IPS-18c (cell line): Measurements from ENCODE around the gene RCOR1.

Source experiments
- H3K4me3 ChIP-seq: 2 replicates; pipeline ENCODE4 v1.7.0; 2013; ENCODE audit warnings: low read depth, mild to moderate bottlenecking, low read length, moderate library complexity; ENCODE audit not compliant: insufficient read depth
- H3K9me3 ChIP-seq: one replicate; pipeline ENCODE4 v1.6.1; 2013; ENCODE audit warnings: mild to moderate bottlenecking, low read length, moderate library complexity; ENCODE audit not compliant: control insufficient read depth, insufficient read depth

RCOR1 gene

DNA sequence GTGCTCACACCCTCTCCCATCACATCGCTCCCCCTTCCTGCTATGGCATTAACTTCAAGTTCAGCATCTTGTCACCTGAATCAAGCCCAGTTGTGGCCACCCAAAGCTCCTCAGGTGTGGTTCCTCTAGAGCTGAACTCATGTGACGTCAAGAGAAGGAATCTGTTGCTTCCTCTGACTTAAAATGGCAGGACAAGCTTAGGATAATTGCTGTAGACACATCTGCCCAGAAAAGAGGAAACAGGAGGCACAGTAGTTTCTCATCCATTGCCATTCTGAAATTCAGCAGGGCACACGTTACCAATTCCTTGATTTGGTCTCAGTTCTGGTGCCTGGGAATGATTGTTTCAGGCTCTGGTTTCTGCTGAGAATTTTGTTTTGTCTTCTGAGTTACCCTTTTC lies 52.1 kb downstream of the RCOR1 start:
- no peak overlapping the region for H3K4me3 ChIP-seq
- H3K9me3 ChIP-seq: no peaks in the 10 kb centered on the region

DNA sequence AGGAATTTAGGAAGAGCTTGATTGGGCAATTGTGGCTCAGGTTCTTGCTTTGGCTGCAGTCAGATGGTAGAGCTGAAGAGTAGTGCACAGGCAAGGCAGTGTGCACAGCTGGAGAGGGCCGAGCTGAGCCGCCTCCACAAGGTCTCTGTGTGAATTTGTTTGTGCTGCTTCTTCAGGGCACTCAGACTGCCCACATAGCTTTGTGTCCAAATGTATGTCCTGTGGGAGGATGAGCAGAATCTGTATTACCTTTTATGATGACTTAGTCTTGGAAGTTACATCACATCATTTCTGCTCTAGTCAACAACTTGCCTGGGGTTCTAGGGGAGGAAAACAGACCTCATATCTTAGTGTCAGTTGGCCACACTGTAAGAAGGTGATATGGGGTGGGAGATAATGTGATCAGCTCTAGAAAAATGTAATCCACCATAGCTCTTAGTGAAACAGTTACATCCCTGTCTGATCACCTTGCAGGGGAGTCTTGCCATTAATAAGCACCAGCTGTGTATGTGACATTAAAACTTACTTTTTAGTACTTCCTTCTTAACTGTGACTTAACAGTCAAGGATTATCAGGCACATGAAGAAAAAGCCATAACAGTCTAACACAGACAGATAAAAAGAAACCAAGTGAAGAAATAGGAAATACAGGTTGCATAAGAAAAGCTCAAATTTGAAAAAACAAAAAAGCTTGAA lies 53.4 kb downstream of the RCOR1 start:
- H3K9me3 ChIP-seq: no peaks in the 10 kb centered on the region
- no peak overlapping the region for H3K4me3 ChIP-seq

DNA sequence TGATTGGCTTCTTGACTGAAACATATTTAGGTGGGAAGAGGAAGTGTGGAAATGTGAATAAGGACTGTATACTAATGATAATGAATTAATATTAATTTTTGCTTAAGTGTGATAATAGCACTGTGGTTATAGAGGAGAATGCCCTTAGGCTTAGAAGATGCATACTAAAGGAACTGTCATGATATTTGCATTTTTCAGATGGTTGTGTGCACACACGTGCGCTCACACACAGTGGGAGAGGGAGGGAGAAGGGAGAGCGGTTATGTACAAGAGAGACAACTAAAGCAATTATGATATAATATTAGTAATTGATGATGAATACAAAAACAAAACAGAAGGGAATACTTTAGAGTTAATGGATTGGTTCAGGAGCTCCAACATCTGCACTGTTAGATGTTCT lies 54.2 kb downstream of the RCOR1 start:
- Histone ChIP-seq H3K9me3 (no peaks in the 10 kb centered on the region), H3K4me3 (no peak overlapping the region)

DNA sequence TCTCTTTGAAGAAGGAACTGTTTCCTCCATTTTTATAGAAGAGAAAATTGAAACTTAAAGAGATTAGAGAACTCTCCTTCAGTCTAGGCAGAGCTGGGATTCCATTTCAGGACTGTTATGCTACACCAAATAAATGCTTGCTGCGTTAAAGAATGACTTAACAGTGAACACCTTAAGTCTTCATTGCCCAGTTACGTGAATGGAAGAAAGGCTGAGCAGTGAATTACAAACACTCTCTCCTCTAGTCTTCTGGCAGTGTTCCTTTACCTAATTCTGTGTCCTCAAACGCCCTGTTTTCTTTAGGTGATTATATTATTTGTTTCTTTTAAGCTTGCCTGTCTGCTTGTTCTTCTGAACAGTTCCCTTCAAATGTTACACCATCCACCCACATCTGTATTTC lies 59.7 kb downstream of the RCOR1 start:
- H3K4me3 ChIP-seq: no peak overlapping the region

DNA sequence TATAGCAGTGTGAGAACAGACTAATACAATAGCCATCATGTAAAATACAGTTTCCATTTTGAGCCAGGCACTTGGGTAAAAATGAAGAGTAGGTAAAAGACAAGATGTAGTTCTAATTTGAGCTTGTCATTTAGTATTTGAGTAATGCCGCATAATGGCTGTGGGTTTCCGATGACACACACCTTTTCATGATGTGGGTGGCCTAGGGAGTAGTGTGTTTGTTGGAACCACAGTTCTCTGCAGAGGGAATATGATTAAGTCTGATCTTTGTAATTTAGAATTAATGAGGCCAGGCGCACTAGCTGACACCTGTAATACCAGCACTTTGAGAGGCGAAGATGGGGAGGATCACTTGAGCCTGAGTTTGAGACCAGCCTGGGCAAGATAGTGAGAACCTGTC lies 61.8 kb downstream of the RCOR1 start:
- no peaks in the 10 kb centered on the region for H3K9me3 ChIP-seq

More for the DNA sequence above, 59.7 kb downstream of the RCOR1 start:
- H3K9me3 ChIP-seq: no peaks in the 10 kb centered on the region

DNA sequence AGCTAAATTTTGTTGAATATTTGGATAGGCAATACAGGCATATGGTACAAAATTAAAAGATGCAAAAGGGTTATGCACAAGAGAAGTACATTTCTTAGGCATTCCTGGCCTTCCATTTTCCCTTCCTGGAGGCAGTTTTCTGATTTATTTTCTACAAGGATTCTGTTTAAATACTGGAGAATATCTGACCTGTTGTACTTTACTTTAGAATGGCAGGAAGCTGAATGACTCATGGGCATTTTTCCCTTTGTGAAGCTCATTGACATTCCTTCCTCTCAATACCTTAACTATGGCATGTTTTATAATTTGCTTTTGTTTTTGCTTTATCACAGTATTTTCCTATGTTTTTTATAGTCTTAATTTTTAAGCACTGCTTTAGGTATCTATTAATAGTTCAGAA lies 62.7 kb downstream of the RCOR1 start:
- H3K4me3 ChIP-seq: no peak overlapping the region
- no peaks in the 10 kb centered on the region for H3K9me3 ChIP-seq

More for the DNA sequence above, 61.8 kb downstream of the RCOR1 start:
- no peak overlapping the region for H3K4me3 ChIP-seq

DNA sequence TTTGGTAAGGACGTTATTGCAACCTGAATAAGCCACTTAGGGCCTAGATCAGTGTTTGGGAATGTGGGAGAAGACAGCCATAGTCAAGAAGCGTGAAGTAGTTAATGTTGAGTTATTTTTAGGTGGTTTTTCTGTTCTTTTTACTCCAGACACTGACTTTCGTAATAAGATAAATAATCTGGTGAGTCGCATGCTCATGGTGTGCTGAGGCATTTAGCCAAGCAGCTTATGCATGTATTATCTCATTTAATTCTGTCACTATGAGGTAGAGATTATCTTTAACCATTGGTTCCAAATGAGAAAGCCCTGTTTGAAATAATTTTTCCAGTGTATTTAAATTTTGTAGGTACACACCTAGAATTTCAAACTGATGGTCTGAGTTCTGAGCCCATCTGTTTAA lies 67.3 kb downstream of the RCOR1 start:
- H3K9me3 ChIP-seq: no peaks in the 10 kb centered on the region
- H3K4me3 ChIP-seq: no peak overlapping the region

DNA sequence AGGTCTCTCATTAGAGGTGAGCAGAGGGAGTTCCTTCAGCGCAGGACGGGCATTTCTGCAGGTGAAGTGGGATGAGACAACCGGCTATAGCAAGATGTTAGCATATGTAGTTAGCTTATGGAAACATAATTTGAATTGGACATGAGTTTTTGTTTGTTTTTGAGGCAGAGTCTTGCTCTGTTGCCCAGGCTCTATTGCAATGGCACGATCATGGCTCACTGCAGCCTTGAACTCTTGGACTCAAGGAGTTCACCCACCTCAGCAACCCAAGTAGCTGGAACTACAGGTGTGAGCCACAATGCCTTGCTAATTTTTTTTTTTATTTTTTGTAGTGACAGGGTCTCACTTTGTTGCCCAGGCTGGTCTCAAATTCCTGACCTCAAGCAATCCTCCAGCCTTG lies 69.2 kb downstream of the RCOR1 start:
- H3K4me3 ChIP-seq: no peak overlapping the region
- H3K9me3 ChIP-seq: no peaks in the 10 kb centered on the region

DNA sequence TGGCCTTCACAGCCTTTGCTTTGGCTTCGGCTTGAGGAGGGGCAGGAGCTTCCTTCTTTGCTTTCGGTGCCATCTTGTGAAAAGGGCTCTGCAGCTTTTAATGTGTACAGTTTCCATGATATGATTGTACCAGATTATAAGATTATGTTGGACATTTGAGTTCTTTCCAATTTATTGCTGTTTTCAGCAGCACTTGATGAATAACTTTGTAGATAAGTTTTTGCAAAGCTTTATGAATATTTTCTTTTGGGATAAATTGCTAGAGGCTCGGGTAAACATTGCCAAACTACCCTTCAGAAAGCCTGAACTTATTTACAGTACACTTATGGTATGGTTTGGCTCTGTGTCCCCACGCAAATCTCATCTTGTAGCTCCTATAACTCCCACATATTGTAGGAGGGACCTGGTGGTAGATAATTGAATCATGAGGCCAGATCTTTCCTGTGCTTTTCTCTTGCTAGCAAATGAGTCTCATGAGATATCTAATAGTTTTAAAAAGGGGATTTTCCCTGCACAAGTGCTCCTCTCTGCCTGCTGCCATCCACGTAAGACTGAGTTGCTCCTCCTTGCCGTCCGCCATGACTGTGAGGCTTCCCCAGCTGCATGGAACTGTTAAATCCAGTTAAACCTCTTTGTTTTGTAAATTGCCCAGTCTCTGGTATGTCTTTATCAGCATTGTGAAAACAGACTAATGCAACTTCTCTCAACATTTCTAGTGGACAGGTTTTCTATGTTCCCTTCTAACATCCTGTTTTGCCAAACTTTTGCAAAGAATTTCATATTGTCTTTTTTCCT lies 70.4 kb downstream of the RCOR1 start:
- H3K4me3 ChIP-seq: no peak overlapping the region
- no peaks in the 10 kb centered on the region for H3K9me3 ChIP-seq

DNA sequence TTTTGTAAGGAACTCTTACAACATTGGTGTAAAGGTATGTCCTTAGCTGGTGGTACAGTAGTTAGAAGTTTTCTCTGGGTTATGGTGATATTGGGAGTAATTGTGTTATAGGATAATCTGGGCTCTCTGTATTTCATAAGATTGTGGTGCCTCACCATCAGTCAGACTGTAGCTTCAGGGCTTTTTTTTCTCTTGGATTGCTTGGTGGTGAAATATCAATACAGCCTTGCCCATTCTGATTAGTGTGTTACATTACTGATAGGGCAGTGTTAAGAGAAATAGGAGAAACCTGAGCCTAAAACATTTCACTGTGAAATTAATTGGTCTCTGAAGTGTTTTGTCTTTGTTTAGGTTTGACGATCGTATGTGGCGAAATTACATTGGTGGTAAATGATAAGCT lies 71.0 kb downstream of the RCOR1 start:
- H3K9me3 ChIP-seq: no peaks in the 10 kb centered on the region
- no peak overlapping the region for H3K4me3 ChIP-seq

DNA sequence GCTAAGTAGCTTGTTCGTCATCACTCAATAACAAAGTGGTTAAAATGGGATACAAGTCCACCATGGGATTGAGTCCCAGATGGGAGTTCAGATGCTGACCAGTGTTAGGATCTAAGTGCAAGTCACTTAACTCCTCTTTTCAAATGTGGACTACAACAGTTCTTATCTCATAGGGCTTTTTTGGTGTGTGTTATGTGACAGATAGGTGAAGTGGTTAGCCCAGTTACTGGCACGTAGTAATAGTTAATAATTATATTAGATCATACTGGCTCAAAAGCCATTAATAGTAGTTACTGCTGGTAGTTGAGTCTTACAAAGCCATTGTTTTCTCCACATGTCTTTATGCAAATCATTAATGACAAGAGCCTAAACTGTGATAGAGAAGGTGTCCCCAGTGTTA lies 73.2 kb downstream of the RCOR1 start:
- Histone ChIP-seq H3K9me3 (no peaks in the 10 kb centered on the region), H3K4me3 (no peak overlapping the region)

DNA sequence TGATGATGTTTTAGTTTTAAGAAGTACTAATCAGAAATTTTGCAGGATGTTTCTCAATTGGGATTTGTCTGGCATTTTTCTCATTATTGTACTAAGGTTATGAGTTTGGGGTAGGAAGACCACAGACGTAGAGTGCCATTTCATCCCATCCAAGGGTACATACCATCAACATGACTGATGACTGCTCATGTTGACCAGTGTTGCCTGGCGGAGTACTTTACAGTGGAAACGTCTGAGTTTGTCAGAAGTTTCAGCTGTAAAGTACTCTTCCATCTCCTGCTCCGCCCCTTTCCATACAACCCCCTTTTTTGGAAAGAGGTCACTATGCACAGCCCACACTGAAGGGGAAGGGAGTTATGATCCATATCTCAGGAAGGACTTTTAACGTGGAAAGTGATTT lies 74.2 kb downstream of the RCOR1 start:
- H3K4me3 ChIP-seq: no peak overlapping the region
- no peaks in the 10 kb centered on the region for H3K9me3 ChIP-seq

DNA sequence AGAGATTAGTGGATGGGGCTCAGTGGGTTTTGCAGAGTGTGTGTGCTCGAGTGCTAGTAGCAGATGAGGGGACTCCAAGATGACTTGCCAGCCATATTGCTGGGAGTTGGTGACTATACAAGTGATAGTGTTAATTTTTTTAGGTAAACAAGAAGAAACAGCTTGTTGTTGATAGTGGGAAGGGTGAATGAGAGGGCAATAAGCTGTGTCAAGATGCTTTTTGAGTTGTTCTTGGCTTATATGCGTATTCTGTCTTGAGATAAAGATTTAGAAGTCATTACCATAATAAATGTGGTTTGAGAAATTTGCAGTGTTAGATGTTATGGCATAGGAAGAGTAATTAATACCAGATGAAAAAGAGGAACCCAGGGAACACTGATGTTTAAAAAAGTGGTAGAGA lies 75.3 kb downstream of the RCOR1 start:
- H3K9me3 ChIP-seq: no peaks in the 10 kb centered on the region
- H3K4me3 ChIP-seq: no peak overlapping the region

DNA sequence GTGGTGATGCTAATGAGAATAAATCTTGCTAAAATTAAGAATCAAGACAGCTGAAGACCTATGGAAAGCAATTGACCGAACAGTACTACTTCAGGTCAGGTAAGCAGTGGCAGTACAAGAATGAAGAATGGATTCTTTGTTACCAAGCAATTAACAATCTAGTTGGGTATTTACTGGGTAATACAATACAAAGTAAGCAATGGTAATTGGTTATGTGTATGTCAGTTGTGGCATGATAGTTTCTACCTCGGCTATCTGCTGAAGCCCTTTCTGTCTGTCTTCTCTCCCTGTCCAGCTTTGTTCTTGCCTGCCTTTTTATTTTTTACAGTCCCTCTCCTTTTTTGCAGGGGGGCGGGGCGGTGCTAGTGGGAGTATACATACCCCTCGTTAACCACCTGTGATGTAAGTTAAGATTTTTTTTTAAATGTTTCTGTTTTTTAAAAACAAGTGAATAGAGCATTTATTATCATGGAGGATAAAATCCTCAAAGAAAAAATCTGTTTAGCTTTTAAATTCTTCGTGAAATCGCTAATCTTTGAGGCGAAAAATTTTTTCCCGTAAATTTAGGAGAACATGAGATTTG lies 75.9 kb downstream of the RCOR1 start:
- no peak overlapping the region for H3K4me3 ChIP-seq

DNA sequence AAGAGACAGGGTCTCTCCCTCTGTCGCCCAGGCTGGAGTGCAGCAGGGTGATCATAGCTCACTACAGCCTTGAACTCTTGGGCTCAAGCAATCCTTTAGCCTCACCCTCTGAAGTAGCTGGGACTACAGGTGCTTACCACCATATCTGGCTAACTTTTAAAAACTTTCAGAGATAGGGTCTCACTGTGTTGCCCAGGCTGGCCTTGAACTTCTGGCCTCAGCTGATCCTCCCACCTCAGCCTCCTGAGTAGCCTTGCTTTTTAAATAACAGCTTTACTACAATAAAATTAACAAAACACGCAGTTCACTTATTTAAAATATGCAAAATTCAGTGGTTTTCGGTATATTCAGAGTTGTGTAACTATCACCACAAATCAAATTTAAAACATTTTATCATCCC lies 79.0 kb downstream of the RCOR1 start:
- Histone ChIP-seq H3K9me3 (no peaks in the 10 kb centered on the region), H3K4me3 (no peak overlapping the region)

More for the DNA sequence above, 75.9 kb downstream of the RCOR1 start:
- no peaks in the 10 kb centered on the region for H3K9me3 ChIP-seq

DNA sequence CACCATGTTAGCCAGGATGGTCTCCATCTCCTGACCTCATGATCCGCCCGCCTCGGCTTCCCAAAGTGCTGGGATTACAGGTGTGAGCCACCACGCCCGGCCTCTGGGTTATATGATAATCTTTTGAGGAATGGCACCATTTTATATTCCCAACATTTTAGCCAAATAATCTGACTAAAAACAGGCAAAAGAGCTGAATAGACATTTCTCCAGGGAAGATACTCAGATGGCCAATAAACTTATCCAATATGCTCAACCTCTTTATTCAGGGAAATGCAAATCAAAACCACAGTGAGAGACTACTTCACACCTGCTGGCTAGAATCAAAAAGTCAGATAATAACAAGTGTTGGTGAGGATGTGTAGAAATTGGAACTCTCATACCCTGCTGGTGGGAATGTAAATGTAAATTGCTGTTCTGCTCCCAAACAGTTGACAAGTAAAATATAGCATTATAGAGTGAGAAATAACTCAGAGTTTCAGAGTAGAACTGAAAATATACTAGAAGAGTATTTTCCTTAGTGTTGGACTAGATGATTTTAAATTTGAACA lies 80.0 kb downstream of the RCOR1 start:
- Histone ChIP-seq H3K9me3 (no peaks in the 10 kb centered on the region), H3K4me3 (no peak overlapping the region)

DNA sequence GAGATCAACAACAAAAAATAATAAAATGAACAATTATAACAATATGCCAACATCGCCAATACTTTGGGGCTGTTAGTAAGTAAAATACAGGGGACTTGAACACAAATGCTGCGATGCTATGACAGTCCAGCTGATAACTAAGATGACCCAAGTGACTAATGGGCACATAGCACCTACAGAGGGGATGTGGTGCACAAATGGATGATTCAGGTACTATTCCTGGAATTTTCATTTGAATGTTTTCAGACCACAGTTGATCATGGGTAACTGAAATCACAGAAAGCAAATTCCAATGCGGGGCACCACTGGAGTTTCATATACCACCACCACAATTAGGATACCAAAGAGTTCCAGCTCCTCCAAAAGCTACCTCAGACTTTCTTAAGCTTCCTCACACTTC lies 82.9 kb downstream of the RCOR1 start:
- no peaks in the 10 kb centered on the region for H3K9me3 ChIP-seq

DNA sequence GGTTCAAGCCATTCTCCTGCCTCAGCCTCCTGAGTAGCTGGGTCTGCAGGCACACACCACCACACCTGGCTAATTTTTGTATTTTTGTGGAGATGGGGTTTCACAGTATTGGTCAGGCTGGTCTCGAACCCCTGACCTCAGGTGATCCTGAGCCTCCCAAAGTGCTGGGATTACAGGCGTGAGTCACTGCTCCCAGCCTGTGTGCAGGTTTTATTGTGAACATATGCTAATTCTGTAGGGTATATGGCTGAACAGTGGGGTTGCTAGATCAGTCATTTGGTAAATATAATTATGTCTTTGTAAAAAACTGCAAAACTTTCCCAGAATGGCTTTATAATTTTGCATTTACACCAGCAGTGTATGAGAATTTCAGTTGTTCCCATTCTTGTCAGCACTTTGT lies 85.9 kb downstream of the RCOR1 start:
- Histone ChIP-seq H3K4me3 (no peak overlapping the region), H3K9me3 (no peaks in the 10 kb centered on the region)

More for the DNA sequence above, 82.9 kb downstream of the RCOR1 start:
- H3K4me3 ChIP-seq: no peak overlapping the region
